Right lobe of liver (tissue), 4 donors: ENCODE results near the gene IL17C.

Source experiments
- POLR2A ChIP-seq: fragments of 450-650 bp; IDR thresholded peaks from one replicate; pipeline ENCODE4 v1.6.1; 2017; ENCODE audit warnings: antibody characterized with exemption, mild to moderate bottlenecking
- TF ChIP-seq, protein P1 (sequence below), 4 donors: fragments of 200-600 bp in 3 of 4; fragments of 450-650 bp in 1 of 4; IDR thresholded peaks; one replicate each; pipeline versions ENCODE4 v1.5.1 to v1.8.0; 2016 to 2022; ENCODE audit warnings: antibody characterized with exemption in 4 of 4, mild to moderate bottlenecking in 2 of 4
- donor health status: DM: no; HTN: no; CAD: no.
- donor health status: DM: no; HTN: no; CAD: no.
- donor health status: DM: no; HTN: yes; CAD: no.

DNA sequence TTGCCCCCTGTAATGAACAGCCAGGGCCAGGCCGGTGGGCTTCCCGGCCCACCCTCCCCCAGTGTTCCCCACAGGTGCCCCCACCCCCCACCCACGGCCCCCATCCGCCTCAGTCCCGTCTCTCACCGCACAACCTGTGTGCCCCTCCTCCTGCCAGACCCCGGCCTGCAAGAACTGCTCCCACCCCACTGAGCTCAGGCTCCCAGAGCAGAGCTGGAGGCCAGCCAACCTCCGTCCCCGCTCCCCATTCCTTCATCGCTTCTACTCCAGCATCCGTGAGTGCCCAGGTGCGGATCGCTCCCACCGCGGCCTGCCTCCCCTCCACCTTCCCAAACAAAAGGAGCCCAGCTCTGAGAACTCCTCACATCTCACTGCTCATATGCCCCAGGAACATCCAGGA lies 20.3 kb downstream of the IL17C start:
- TF ChIP-seq, protein P1, sequence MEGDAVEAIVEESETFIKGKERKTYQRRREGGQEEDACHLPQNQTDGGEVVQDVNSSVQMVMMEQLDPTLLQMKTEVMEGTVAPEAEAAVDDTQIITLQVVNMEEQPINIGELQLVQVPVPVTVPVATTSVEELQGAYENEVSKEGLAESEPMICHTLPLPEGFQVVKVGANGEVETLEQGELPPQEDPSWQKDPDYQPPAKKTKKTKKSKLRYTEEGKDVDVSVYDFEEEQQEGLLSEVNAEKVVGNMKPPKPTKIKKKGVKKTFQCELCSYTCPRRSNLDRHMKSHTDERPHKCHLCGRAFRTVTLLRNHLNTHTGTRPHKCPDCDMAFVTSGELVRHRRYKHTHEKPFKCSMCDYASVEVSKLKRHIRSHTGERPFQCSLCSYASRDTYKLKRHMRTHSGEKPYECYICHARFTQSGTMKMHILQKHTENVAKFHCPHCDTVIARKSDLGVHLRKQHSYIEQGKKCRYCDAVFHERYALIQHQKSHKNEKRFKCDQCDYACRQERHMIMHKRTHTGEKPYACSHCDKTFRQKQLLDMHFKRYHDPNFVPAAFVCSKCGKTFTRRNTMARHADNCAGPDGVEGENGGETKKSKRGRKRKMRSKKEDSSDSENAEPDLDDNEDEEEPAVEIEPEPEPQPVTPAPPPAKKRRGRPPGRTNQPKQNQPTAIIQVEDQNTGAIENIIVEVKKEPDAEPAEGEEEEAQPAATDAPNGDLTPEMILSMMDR (IDR thresholded peaks at IDR 0.05), result no peak
- no peak for TF ChIP-seq POLR2A
